WTC11 (cell line): ENCODE data around the gene EN2. TPM values are rescaled to one million over a fixed set of nuclear protein-coding genes. Genes with fewer than 3 reads are reported as not detected.

Experiments
- ATAC-seq: fragments of 200-7000 bp; cut with Tn5 transposase; 2 replicates; pipeline ENCODE4 v1.10.0; 2021; ENCODE audit warnings: mild to moderate bottlenecking, moderate library complexity
- CTCF ChIA-PET: fragments of 300-600 bp; sonication (Branson Sonifier 250); formaldehyde crosslinking; loops from one replicate; lab custom pipeline; 2021; ENCODE audit warnings: antibody characterized with exemption; lab: Charles Lee
- POLR2A ChIA-PET: fragments of 350-600 bp; sonication (Branson Sonifier 250); formaldehyde crosslinking; loops from one replicate; lab custom pipeline; 2021; ENCODE audit warnings: antibody characterized with exemption; lab: Charles Lee
- DNase-seq: peaks from one replicate; pipeline ENCODE4 v3.0.0; 2021; ENCODE audit warnings: low spot score
- H3K27ac Mint-ChIP-seq: 2 replicates; pipeline ENCODE4 v1.8.0; 2021; ENCODE audit warnings: mixed read lengths
- H3K27me3 Mint-ChIP-seq: 2 replicates; pipeline ENCODE4 v1.8.0; 2021; ENCODE audit warnings: low read depth, mild to moderate bottlenecking, moderate library complexity, mixed read lengths
- H3K36me3 Mint-ChIP-seq: 2 replicates; pipeline ENCODE4 v1.8.0; 2021; ENCODE audit warnings: mixed read lengths
- H3K4me1 Mint-ChIP-seq: 2 replicates; pipeline ENCODE4 v1.8.0; 2022; ENCODE audit warnings: mixed read lengths
- H3K4me3 Mint-ChIP-seq: 2 replicates; pipeline ENCODE4 v1.8.0; 2021; ENCODE audit warnings: mild to moderate bottlenecking, moderate library complexity, mixed read lengths
- H3K9me3 Mint-ChIP-seq: 2 replicates; pipeline ENCODE4 v1.8.0; 2021; ENCODE audit warnings: mixed read lengths
- CREM ChIP-seq: sonication (generic); formaldehyde crosslinking; IDR thresholded peaks from 2 replicates; pipeline ENCODE4 v1.8.1; 2022; ENCODE audit warnings: mild to moderate bottlenecking, missing genetic modification reagents, moderate library complexity
- ELF4 ChIP-seq: sonication (generic); formaldehyde crosslinking; IDR thresholded peaks from 2 replicates; pipeline ENCODE4 v1.8.1; 2022; ENCODE audit warnings: low read depth, mild to moderate bottlenecking, moderate library complexity, missing genetic modification reagents
- ESRRA ChIP-seq: sonication (generic); formaldehyde crosslinking; IDR thresholded peaks from 2 replicates; pipeline ENCODE4 v1.8.1; 2022; ENCODE audit warnings: mild to moderate bottlenecking, missing genetic modification reagents, borderline replicate concordance
- ETV6 ChIP-seq: sonication (generic); formaldehyde crosslinking; IDR thresholded peaks from 2 replicates; pipeline ENCODE4 v1.8.1; 2022; ENCODE audit warnings: mild to moderate bottlenecking, missing genetic modification reagents
- FOXJ3 ChIP-seq: sonication (generic); formaldehyde crosslinking; IDR thresholded peaks from 2 replicates; pipeline ENCODE4 v1.9.0; 2021; ENCODE audit warnings: missing genetic modification reagents, mild to moderate bottlenecking, borderline replicate concordance
- FOXK1 ChIP-seq: sonication (generic); formaldehyde crosslinking; IDR thresholded peaks from 2 replicates; pipeline ENCODE4 v1.8.0; 2022; ENCODE audit warnings: mild to moderate bottlenecking, moderate library complexity, missing genetic modification reagents
- GTF2I ChIP-seq: fragments of 250-450 bp; sonication (Bioruptor Pico); conservative IDR thresholded peaks from 2 replicates; pipeline ENCODE4 v1.4.0; 2021; ENCODE audit warnings: mild to moderate bottlenecking
- KAT7 ChIP-seq: sonication (generic); formaldehyde crosslinking; IDR thresholded peaks from 2 replicates; pipeline ENCODE4 v1.8.1; 2023; ENCODE audit warnings: missing genetic modification reagents, mild to moderate bottlenecking, borderline replicate concordance
- MYBL2 ChIP-seq: sonication (generic); formaldehyde crosslinking; IDR thresholded peaks from 2 replicates; pipeline ENCODE4 v1.8.1; 2023; ENCODE audit warnings: mild to moderate bottlenecking, moderate library complexity, missing genetic modification reagents
- NFYB ChIP-seq: sonication (generic); formaldehyde crosslinking; conservative IDR thresholded peaks from 2 replicates; pipeline ENCODE4 v1.8.0; 2022; ENCODE audit warnings: low read depth, missing genetic modification reagents
- NR1H2 ChIP-seq: sonication (generic); formaldehyde crosslinking; IDR thresholded peaks from 2 replicates; pipeline ENCODE4 v1.9.0; 2021; ENCODE audit warnings: mild to moderate bottlenecking, moderate library complexity, missing genetic modification reagents
- NR3C1 ChIP-seq: sonication (generic); formaldehyde crosslinking; conservative IDR thresholded peaks from 2 replicates; pipeline ENCODE4 v1.8.1; 2023; ENCODE audit warnings: low read depth, mild to moderate bottlenecking, missing genetic modification reagents
- SP1 ChIP-seq: sonication (generic); formaldehyde crosslinking; conservative IDR thresholded peaks from 2 replicates; pipeline ENCODE4 v1.8.1; 2022; ENCODE audit warnings: missing genetic modification reagents
- TEAD1 ChIP-seq: sonication (generic); formaldehyde crosslinking; IDR thresholded peaks from 2 replicates; pipeline ENCODE4 v1.8.0; 2022; ENCODE audit warnings: mild to moderate bottlenecking, missing genetic modification reagents
- ZNF138 ChIP-seq: sonication (generic); formaldehyde crosslinking; conservative IDR thresholded peaks from 2 replicates; pipeline ENCODE4 v1.8.1; 2022; ENCODE audit warnings: mild to moderate bottlenecking, moderate library complexity, missing genetic modification reagents
- ZNF263 ChIP-seq: sonication (generic); formaldehyde crosslinking; IDR thresholded peaks from 2 replicates; pipeline ENCODE4 v1.8.1; 2022; ENCODE audit warnings: low read depth, mild to moderate bottlenecking, moderate library complexity, missing genetic modification reagents
- ZNF416 ChIP-seq: fragments of 250-450 bp; sonication (Bioruptor Pico); IDR thresholded peaks from 2 replicates; pipeline ENCODE4 v1.9.0; 2021; ENCODE audit warnings: mild to moderate bottlenecking, inconsistent platforms
- ZNF423 ChIP-seq: fragments of 250-450 bp; sonication (Bioruptor Pico); IDR thresholded peaks from 2 replicates; pipeline ENCODE4 v2.1.2; 2022; ENCODE audit warnings: mild to moderate bottlenecking, moderate library complexity
- total RNA-seq: library from RNA; stranded (reverse); gene quantifications from 3 replicates; pipeline ENCODE4 v1.2.3, GENCODE V29; 2021
- TF ChIP-seq, protein P1 (sequence below): sonication (generic); formaldehyde crosslinking; IDR thresholded peaks from 2 replicates; pipeline ENCODE4 v1.8.0; 2022; ENCODE audit warnings: mild to moderate bottlenecking, missing genetic modification reagents
- TF ChIP-seq, protein P2 (sequence below): fragments of 250-450 bp; sonication (Bioruptor Pico); conservative IDR thresholded peaks from 2 replicates; pipeline ENCODE4 v1.9.0; 2021; ENCODE audit warnings: mild to moderate bottlenecking
- TF ChIP-seq, protein P3 (sequence below): sonication (generic); formaldehyde crosslinking; IDR thresholded peaks from 2 replicates; pipeline ENCODE4 v1.8.0; 2022; ENCODE audit warnings: missing genetic modification reagents
- TF ChIP-seq, protein P4 (sequence below): sonication (generic); formaldehyde crosslinking; IDR thresholded peaks from 2 replicates; pipeline ENCODE4 v1.8.1; 2022; ENCODE audit warnings: low read depth, missing genetic modification reagents, borderline replicate concordance
- TF ChIP-seq, protein P5 (sequence below): sonication (generic); formaldehyde crosslinking; IDR thresholded peaks from 2 replicates; pipeline ENCODE4 v1.8.0; 2022; ENCODE audit warnings: mild to moderate bottlenecking, missing genetic modification reagents
- TF ChIP-seq, protein P6 (sequence below): fragments of 250-450 bp; sonication (Bioruptor Pico); IDR thresholded peaks from 2 replicates; pipeline ENCODE4 v1.9.0; 2021; ENCODE audit warnings: mild to moderate bottlenecking
- TF ChIP-seq, protein P7 (sequence below): sonication (generic); formaldehyde crosslinking; IDR thresholded peaks from 2 replicates; pipeline ENCODE4 v1.8.1; 2022; ENCODE audit warnings: mild to moderate bottlenecking, moderate library complexity, missing genetic modification reagents

Gene EN2
- total RNA-seq, 1 experiment from 2014 or later = not detected

DNA sequence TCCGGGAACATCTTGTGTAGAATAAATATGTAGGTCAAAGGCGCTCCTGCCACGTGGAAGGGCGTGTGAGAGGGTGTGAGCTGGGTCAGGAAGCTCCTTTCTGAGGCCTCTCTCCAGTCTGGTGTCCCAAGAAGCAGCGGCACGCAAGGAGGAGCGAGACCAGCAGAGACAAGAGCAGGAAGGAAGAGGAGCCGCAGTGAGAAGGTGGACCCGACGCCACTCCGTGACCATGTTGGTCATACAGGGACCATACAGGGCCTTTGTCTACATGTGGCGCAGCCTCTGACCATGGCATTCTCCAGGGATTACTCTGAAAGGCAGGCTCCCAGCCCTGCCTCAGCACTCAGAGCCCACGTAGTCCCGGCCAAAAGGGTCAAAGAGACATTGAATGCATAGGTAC is 26.2 kb upstream of the EN2 start:
- no peak for TF ChIP-seq ELF4
- no peak for TF ChIP-seq KAT7
- TF ChIP-seq FOXK1 (CRISPR knock-in tag) = no peak
- no peak for TF ChIP-seq ZNF263 (CRISPR knock-in tag)
- TF ChIP-seq, protein P1, sequence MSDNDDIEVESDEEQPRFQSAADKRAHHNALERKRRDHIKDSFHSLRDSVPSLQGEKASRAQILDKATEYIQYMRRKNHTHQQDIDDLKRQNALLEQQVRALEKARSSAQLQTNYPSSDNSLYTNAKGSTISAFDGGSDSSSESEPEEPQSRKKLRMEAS (CRISPR knock-in tag) = no peak
- TF ChIP-seq ESRRA (CRISPR knock-in tag) = no peak
- no peak for TF ChIP-seq FOXJ3 (CRISPR knock-in tag)
- TF ChIP-seq, protein P2, sequence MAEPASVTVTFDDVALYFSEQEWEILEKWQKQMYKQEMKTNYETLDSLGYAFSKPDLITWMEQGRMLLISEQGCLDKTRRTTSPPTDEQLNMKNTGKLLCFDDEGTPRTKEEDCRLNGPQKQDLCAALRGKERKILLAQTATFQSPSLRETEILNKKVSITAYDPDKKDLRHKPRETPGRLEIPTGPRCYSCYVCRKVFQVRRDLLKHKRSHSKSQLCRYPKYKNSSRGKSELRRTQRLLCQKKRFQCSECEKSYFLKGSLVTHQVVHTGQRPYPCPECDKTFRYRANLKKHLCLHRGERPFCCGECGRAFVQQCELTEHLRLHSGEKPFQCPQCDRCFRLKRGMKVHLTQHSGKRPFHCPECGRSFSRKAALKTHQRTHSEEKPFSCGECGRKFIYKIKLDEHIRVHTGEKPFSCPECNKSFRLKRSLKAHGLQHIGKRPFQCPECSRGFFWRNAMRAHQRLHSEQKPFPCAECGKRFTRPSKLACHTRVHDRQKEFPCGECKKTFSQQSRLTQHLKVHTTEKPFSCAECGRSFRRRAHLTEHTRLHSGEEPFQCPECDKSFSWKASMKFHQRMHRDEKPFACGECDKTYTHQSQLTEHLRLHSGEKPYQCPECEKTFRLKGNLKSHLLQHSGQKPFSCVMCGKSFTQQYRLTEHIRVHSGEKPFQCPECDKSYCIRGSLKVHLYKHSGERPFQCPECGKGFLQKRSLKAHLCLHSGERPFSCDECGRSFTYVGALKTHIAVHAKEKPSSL (CRISPR knock-in tag) = no peak
- no peak for TF ChIP-seq GTF2I (CRISPR knock-in tag)
- TF ChIP-seq CREM = no peak
- TF ChIP-seq, protein P3, sequence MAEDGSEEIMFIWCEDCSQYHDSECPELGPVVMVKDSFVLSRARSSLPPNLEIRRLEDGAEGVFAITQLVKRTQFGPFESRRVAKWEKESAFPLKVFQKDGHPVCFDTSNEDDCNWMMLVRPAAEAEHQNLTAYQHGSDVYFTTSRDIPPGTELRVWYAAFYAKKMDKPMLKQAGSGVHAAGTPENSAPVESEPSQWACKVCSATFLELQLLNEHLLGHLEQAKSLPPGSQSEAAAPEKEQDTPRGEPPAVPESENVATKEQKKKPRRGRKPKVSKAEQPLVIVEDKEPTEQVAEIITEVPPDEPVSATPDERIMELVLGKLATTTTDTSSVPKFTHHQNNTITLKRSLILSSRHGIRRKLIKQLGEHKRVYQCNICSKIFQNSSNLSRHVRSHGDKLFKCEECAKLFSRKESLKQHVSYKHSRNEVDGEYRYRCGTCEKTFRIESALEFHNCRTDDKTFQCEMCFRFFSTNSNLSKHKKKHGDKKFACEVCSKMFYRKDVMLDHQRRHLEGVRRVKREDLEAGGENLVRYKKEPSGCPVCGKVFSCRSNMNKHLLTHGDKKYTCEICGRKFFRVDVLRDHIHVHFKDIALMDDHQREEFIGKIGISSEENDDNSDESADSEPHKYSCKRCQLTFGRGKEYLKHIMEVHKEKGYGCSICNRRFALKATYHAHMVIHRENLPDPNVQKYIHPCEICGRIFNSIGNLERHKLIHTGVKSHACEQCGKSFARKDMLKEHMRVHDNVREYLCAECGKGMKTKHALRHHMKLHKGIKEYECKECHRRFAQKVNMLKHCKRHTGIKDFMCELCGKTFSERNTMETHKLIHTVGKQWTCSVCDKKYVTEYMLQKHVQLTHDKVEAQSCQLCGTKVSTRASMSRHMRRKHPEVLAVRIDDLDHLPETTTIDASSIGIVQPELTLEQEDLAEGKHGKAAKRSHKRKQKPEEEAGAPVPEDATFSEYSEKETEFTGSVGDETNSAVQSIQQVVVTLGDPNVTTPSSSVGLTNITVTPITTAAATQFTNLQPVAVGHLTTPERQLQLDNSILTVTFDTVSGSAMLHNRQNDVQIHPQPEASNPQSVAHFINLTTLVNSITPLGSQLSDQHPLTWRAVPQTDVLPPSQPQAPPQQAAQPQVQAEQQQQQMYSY (CRISPR knock-in tag) = no peak
- TF ChIP-seq ETV6 (CRISPR knock-in tag) = no peak
- Mint-ChIP-seq H3K36me3 (no peaks in the 10 kb centered on the region), H3K4me3 (no peak overlapping the region), H3K4me1 (no peaks in the 10 kb centered on the region), H3K27ac (no peak overlapping the region), H3K9me3 (peaks cover 14% of the 10 kb centered on the region), H3K27me3 (peaks cover 8% of the 10 kb centered on the region)
- no peak for DNase-seq
- ChIA-PET POLR2A (no interaction called here), CTCF (no interaction called here)
- ATAC-seq = no peak; the same call in 1 of the 2 replicates

DNA sequence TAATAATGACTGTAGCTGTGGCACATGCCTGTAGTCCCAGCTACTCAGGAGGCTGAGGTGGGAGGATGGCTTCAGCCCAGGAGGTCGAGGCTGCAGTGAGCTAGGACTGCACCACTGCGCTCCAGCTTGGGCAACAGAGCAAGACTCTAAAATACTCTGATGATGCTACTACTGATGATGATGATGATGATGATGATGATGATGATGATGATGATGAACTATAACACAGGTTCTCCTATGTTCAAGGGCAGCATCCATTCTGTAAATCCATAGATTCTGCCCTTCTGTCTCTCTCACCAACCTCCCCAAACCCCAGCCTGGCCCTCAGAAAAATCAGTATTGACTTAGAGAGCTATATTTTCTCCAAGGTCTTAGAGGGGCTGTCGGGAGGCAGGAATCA is 22.8 kb upstream of the EN2 start:
- H3K27ac Mint-ChIP-seq = no peak overlapping the region
- peaks cover 21% of the 10 kb centered on the region for H3K27me3 Mint-ChIP-seq
- ChIA-PET CTCF (interaction anchor here (1.2 kb wide), 1 partner anchor 55 kb away, joined by 4 read pairs; no protein-coding TSS in a partner anchor), POLR2A (no interaction called here)
- 0 out of 2 replicates have a peak, but pooled peaks cover 8% of the 10 kb centered on the region for H3K4me1 Mint-ChIP-seq
- H3K36me3 Mint-ChIP-seq = no peaks in the 10 kb centered on the region
- DNase-seq (no peak), ATAC-seq (no peak)
- peaks cover 19% of the 10 kb centered on the region for H3K9me3 Mint-ChIP-seq
- no peak overlapping the region for H3K4me3 Mint-ChIP-seq
- no peak for TF ChIP-seq NR3C1 (CRISPR knock-in tag)
- no peak for TF ChIP-seq TEAD1 (CRISPR knock-in tag)
- no peak for TF ChIP-seq NFYB
- TF ChIP-seq ESRRA (CRISPR knock-in tag) = no peak
- TF ChIP-seq, protein P4, sequence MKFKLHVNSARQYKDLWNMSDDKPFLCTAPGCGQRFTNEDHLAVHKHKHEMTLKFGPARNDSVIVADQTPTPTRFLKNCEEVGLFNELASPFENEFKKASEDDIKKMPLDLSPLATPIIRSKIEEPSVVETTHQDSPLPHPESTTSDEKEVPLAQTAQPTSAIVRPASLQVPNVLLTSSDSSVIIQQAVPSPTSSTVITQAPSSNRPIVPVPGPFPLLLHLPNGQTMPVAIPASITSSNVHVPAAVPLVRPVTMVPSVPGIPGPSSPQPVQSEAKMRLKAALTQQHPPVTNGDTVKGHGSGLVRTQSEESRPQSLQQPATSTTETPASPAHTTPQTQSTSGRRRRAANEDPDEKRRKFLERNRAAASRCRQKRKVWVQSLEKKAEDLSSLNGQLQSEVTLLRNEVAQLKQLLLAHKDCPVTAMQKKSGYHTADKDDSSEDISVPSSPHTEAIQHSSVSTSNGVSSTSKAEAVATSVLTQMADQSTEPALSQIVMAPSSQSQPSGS (CRISPR knock-in tag) = no peak
- TF ChIP-seq MYBL2 = no peak
- no peak for TF ChIP-seq ZNF423 (CRISPR knock-in tag)
- TF ChIP-seq, protein P5, sequence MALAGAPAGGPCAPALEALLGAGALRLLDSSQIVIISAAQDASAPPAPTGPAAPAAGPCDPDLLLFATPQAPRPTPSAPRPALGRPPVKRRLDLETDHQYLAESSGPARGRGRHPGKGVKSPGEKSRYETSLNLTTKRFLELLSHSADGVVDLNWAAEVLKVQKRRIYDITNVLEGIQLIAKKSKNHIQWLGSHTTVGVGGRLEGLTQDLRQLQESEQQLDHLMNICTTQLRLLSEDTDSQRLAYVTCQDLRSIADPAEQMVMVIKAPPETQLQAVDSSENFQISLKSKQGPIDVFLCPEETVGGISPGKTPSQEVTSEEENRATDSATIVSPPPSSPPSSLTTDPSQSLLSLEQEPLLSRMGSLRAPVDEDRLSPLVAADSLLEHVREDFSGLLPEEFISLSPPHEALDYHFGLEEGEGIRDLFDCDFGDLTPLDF = no peak
- TF ChIP-seq ZNF416 (CRISPR knock-in tag) = no peak
- TF ChIP-seq, protein P6, sequence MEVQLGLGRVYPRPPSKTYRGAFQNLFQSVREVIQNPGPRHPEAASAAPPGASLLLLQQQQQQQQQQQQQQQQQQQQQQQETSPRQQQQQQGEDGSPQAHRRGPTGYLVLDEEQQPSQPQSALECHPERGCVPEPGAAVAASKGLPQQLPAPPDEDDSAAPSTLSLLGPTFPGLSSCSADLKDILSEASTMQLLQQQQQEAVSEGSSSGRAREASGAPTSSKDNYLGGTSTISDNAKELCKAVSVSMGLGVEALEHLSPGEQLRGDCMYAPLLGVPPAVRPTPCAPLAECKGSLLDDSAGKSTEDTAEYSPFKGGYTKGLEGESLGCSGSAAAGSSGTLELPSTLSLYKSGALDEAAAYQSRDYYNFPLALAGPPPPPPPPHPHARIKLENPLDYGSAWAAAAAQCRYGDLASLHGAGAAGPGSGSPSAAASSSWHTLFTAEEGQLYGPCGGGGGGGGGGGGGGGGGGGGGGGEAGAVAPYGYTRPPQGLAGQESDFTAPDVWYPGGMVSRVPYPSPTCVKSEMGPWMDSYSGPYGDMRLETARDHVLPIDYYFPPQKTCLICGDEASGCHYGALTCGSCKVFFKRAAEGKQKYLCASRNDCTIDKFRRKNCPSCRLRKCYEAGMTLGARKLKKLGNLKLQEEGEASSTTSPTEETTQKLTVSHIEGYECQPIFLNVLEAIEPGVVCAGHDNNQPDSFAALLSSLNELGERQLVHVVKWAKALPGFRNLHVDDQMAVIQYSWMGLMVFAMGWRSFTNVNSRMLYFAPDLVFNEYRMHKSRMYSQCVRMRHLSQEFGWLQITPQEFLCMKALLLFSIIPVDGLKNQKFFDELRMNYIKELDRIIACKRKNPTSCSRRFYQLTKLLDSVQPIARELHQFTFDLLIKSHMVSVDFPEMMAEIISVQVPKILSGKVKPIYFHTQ (CRISPR knock-in tag) = no peak
- TF ChIP-seq ETV6 (CRISPR knock-in tag) = no peak
- TF ChIP-seq, protein P7, sequence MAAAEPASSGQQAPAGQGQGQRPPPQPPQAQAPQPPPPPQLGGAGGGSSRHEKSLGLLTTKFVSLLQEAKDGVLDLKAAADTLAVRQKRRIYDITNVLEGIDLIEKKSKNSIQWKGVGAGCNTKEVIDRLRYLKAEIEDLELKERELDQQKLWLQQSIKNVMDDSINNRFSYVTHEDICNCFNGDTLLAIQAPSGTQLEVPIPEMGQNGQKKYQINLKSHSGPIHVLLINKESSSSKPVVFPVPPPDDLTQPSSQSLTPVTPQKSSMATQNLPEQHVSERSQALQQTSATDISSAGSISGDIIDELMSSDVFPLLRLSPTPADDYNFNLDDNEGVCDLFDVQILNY (CRISPR knock-in tag) = no peak
- TF ChIP-seq NR1H2 (CRISPR knock-in tag) = no peak
- TF ChIP-seq FOXK1 (CRISPR knock-in tag) = no peak
- no peak for TF ChIP-seq SP1 (CRISPR knock-in tag)
- no peak for TF ChIP-seq ZNF138 (CRISPR knock-in tag)
